Central memory CD4-positive, alpha-beta T cell (primary cell): ENCODE measurements around the gene REEP3.

ENCODE experiments used
- DNase-seq: peaks from one replicate; pipeline ENCODE4 v3.0.0; 2022

The REEP3 gene

GRCh38 chr10:63591600-63592379, 70.6 kb downstream of the REEP3 start:
- no peak for DNase-seq

GRCh38 chr10:63593576-63593975, 72.4 kb downstream of the REEP3 start:
- DNase-seq, result no peak

DNA sequence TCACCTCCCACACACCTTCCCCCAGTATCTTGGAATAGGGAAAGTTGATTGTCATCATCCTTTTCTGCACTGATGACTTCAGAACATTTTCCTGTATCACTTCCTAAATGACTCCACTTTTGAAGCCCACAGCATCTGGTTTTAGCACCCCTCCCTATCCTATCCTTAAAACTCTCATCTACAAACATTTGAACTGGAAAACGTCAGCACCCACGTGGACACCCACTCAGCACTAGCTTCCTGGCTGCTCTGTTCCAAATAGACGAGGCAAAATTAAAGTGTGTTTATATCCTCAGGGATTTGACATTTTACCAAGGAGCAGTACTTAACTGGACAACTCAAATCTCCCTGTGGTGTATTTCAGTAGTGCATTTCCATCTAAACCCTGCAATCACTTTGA, 73.9 kb downstream of the REEP3 start:
- DNase-seq, result no peak

DNA sequence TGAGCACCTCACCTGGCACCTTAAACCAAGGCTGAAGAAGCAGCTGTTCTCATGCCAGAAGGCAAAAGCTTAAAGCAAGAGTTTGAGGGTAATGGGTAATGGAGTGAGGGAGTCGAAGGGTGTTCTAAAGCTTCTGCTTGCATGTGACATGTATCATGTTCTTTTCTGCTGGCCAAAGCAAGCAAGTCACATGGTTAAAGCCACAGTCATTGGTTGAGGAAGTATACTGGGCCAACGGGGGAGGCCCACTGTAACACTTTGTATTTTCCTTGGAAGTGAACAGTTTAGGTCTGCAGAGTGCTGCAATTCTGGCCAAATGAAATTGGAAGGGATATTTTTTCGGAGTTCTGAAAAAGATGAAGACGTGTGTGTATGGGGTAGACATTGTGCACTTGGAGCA, 75.7 kb downstream of the REEP3 start:
- no peak for DNase-seq

DNA sequence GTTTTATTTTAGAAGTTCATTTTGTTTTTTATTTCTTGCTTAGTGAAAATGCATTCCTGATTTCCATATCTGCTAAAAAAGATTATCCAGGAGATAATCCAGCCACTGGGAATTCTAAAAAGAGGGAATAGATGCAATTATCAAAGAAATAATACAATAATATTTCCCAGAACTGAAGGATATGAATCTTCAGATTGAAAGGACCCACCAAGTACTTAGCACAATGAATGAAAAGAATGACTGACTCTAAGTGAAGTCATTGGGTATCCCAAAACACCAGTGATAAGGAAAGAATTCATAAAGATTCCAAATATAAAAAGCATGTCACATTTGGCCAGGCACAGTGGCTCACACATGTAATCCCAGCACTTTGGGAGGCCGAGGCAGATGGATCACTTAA, 79.3 kb downstream of the REEP3 start:
- no peak for DNase-seq

DNA sequence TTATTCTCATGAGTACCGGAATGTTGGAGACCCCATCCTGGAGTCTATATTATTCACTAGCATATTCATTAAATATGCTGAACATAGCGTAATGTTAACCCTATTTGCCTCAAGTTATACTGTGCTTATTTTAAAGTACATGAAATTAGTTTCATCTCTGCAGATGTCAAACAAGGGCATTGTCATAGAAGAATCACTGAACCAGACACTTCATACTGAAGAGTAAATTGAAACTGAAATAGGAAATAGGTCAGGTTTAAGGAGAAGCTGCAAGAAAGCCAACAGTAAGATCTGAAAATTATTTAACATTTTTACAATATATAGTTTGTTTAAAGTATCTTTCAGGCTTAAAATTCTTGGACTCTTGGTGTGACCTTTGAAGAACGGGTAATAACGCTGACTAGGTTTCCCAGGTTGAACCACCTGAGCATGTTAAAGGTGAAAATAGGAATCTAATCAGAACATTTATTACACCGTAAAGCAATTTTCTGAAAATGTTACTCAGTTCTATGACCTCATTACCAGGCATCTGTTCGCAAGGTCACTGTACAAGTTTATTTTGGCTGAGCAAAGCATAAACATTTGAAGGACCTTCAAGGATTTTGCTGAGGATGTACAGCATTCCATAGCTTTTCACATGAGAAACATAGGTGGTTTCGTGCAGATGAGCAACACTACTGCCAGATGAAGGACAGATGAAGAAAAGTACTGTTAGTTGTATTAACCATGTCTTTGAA, 82.7 kb downstream of the REEP3 start:
- DNase-seq, result no peak

DNA sequence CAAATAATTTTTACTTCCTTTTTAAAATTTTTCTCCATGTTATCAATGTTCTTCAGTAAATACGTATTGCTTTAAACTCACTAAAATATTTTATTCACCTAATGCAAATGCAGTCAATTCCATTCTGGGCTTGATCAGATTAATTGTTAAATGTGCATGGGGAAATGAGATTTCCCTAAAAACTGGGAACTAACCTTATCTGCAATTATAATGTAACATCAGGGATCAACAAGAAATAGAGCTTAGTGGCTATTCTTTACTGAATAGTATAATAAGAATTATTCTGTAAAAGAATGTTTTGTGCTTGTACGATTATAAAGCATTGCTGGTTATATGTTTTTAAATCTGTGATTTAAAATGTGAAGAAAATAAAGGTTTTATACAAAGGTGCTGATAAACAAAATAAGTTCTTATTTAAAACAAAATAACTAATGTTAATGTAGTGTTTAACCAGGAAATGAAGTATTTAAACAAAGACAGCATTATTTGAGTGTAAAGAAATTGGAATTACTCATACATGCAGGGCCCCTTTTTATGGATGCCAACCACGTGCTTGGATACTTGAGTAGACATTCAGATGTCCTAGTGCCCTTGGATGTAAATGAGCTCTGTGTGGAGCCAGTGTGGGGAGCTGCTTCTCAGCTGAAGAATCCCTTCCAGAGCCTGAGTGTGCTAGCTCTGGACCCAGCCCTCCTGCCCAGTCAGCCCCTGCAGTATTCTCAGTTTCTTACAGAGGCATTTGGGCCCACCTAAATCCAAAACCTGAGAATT, 84.2 kb downstream of the REEP3 start:
- no peak for DNase-seq

DNA sequence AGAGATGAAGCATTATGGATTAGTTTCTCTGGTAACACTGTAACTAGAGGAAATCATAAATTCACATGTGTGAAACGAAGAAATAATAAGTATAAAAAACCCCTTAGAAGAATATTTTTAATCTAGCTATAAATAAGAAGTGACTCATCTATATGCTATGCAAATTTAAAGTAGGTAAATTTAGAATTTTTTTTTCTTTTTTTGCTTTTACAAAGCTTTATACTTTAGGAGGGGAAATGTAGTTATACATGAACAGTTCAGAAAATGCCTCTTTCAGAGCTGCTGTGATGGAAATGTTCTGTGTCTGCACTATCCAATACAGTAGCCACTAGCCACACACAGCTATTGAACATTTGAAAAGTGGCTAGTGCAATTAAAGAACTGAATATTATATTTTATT, 87.3 kb downstream of the REEP3 start:
- no peak for DNase-seq

- no peak for DNase-seq
Observed at GRCh38 chr10:63611078-63611477, 89.9 kb downstream of the REEP3 start.

GRCh38 chr10:63614371-63614891, 93.2 kb downstream of the REEP3 start:
- DNase-seq, result no peak

DNA sequence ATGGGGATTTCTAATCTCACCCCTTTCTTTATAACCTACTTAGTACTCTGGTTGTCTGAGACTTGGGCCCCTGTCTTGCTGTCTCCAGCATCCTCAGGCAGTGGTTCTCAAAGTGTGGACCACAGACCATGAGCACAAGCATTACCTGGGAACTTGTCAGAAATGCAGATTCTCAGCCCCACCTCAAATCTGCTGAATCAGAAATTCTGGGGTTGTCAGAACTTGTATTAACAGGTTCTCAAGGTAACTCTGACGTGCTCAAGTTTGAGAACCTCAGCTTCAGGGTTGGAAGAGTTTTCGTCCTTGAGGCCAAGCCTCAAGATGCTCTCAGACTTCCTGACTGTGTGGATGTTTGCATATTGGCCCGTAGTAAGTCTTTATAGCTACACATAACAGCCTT, 97.4 kb downstream of the REEP3 start:
- no peak for DNase-seq

DNA sequence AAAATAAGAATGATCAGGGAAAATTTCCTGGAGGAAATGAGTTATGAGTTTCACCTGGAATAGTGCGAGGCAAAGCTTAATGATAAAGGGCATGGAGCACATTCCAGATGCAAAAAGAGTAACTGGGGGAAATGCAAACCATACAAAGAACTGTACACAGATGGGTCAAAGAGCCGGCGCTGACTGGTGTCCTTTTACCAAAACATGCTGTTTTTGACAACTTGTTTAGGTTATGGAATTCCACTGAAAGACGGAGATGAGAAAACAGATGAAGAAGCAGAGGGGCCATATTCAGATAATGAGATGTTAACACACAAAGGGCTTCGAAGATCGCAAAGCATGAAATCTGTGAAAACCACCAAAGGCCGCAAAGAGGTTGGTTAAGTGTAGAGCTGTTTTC, 98.2 kb downstream of the REEP3 start:
- no peak for DNase-seq

GRCh38 chr10:63622097-63622496, 100.9 kb downstream of the REEP3 start:
- DNase-seq, result no peak

GRCh38 chr10:63624701-63625100, 103.5 kb downstream of the REEP3 start:
- no peak for DNase-seq

DNA sequence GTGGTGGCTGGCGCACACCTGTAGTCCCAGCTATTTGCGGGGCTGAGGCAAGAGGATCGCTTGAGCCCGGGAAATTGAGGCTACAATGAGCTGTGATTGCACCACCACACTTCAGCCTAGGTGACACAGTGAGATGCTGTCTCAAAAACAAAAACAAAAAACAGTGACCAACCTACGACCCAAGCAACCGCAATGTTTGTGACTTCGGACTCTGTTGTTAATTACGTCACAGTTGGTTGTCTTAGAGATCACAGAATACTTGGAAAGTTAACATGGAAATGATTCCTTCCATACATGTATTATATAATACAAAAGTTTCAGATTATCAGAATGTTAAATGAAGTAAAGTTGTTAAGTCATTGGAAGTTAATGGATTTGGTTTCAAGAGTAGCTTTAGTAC, 106.2 kb downstream of the REEP3 start:
- no peak for DNase-seq

- no peak for DNase-seq
Observed at GRCh38 chr10:63627881-63628296, 106.7 kb downstream of the REEP3 start.

- peak; percentile 7 for DNase-seq
Observed at GRCh38 chr10:63628526-63629362, 107.5 kb downstream of the REEP3 start.

DNA sequence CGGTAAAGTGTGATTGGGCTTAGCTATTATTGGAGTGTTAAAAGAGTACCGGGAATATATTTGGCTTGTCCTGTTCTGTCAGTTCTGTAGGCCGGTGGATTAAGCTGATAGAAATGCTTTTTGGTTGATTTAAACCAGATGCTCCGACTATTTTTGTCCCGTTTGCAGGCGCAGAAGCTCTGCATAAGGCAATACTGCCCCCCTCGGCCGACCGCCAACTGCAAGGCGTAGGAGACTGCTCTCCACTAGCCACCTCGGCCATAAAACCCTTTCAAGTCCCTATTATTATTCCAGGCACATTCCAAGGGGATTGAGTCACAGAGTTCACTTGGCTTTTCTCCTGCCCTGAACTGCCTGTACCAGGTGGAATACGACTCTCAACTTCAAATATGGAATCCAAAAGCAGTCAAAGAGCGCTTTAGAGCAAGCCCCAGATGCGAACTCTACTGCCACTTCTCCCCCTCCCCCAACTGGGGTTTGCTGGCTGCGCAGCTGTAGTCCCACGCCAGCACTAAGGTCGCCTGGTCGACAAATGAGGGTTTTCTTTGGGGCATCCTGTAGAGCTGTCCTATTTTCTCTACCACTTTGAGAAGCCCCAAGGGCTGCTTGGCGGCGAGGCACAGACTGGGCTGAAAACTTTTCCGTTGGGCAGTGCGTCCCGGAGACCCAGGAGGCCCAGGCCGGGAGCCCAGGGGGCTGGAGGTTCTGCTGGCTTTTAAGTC, 108.3 kb downstream of the REEP3 start:
- DNase-seq, result peak; percentile 74

DNA sequence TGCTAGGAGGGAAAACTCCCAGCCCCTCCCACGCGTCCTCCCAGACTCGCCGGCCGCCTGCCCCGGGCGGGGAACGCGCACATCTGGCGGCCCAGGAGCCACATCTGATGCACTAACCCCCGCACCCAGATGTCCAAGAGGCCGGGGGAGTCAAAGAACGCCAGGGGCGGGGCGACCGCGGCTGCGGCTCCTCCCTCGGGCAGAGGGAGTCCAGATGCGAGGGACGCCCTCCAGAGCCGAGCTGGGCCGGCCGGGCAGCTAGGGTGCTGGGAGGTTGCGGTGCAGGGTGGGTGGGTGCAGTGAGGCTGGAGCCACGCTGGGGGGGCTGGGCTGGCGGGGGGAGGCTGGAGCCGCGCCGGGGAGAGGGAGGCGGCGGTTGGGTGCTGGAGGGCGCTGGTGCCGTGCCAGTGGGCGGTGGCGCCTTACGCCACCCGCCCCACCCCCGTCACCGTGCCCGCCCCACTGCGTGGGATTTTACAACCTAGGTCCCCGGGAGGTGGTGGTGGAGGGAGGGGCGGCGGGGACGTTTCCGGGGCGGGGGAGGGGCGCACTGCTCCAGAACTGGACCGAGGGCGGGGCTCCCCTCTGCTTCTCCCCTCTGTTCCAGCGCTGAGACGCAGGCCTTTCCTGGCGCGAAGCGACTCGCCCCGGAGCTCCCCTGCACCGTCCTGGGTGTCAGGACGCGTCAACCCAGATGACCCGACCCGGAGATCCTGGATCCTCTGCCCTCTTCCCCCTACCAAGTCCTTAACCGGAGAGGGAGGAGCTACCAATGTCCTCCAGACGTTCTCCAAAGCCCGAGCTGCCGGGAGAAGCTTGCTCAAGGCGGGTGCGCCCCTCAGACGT, 109.1 kb downstream of the REEP3 start:
- peak; percentile 72 for DNase-seq

DNA sequence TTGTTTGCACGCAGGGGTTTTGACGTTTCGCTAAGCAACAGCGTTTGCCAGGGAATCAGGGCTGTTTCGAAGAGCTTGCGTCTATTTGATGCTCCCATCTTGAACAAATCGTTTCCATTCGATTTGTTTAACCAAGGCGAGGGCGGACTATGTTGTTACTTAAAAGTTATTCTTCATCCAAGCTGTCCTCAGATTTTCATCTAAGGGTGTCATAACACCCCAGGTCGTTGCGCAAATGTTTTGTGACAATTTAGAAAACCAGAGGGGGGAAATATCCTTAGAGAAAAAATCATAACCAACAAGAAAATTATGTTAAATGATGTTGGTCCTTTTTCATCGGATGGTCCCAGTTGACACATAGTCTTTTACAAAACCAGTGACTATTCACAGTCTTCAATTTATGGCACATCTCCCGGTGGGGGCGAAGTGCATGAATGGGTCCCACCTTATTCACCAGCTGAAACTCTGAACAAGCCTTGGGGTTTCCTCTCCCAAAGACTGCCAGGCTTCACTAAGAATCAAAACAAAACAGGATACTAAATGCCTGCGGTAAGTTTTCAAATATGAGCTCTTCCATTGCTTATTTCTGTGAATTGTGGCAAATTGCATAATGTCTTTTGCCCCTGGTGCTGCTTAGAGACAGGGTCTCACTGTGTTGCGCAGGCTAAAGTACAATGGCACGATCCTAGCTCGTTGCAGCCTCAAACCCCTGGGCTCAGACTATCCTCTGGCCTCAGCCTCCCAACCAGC, 109.9 kb downstream of the REEP3 start:
- DNase-seq, result no peak
